Measurements from ENCODE around the gene INCA1. TPM values are rescaled to one million over a fixed set of nuclear protein-coding genes. Genes with fewer than 3 reads are reported as not detected.

The INCA1 gene
- total RNA-seq, 1 donor from 2014 or later = 2.2 TPM

DNA sequence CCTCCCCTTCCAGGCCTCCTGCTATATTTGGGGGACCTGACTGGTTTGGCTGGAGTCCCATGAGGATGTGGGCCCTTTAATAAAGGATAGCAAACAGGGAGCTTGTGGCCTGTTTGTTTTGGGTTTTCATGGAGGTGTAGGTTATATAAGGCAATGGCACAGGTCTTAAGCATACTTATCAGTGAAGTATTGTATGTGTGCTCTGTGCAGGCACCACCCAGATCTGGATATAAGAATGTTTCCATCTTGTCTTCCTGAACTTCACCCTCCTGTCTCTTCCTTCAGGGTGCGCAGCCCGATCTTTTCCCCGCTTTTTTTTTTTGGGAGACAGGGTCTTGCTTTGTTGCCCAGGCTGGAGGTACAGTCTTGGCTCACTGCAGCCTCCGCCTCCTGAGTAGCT lies 27.3 kb upstream of the INCA1 start:
- no peaks in the 10 kb centered on the region for H3K9me3 Mint-ChIP-seq (ENCODE audit: unreplicated experiment)
- no peaks in the 10 kb centered on the region for H3K4me1 Mint-ChIP-seq (ENCODE audit: unreplicated experiment)
- H3K36me3 Mint-ChIP-seq (ENCODE audit: low read depth, unreplicated experiment) = peaks cover 36% of the 10 kb centered on the region
- no peak for DNase-seq (ENCODE audit: low spot score)
- H3K27me3 Mint-ChIP-seq (ENCODE audit: unreplicated experiment) = no peaks in the 10 kb centered on the region
- TF ChIP-seq, protein P1, sequence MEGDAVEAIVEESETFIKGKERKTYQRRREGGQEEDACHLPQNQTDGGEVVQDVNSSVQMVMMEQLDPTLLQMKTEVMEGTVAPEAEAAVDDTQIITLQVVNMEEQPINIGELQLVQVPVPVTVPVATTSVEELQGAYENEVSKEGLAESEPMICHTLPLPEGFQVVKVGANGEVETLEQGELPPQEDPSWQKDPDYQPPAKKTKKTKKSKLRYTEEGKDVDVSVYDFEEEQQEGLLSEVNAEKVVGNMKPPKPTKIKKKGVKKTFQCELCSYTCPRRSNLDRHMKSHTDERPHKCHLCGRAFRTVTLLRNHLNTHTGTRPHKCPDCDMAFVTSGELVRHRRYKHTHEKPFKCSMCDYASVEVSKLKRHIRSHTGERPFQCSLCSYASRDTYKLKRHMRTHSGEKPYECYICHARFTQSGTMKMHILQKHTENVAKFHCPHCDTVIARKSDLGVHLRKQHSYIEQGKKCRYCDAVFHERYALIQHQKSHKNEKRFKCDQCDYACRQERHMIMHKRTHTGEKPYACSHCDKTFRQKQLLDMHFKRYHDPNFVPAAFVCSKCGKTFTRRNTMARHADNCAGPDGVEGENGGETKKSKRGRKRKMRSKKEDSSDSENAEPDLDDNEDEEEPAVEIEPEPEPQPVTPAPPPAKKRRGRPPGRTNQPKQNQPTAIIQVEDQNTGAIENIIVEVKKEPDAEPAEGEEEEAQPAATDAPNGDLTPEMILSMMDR (IDR thresholded peaks at IDR 0.05; ENCODE audit: unreplicated experiment) = no peak
- H3K4me3 Mint-ChIP-seq (ENCODE audit: unreplicated experiment) = peak overlapping the region; percentile 56
- no peak overlapping the region for H3K27ac Mint-ChIP-seq (ENCODE audit: unreplicated experiment)

DNA sequence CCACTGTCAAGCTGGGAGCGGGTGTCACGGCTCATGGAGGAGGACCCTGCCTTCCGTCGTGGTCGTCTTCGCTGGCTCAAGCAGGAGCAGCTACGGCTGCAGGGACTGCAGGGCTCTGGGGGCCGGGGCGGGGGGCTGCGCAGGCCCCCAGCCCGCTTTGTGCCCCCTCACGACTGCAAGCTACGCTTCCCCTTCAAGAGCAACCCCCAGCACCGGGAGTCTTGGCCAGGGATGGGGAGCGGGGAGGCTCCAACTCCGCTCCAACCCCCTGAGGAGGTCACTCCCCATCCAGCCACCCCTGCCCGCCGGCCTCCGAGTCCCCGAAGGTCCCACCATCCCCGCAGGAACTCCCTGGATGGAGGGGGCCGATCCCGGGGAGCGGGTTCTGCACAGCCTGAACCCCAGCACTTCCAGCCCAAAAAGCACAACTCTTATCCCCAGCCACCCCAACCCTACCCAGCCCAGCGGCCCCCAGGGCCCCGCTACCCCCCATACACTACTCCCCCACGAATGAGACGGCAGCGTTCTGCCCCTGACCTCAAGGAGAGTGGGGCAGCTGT lies 26.3 kb upstream of the INCA1 start:
- TF ChIP-seq, protein P1 (IDR thresholded peaks at IDR 0.05; ENCODE audit: unreplicated experiment) = no peak
- H3K27ac Mint-ChIP-seq (ENCODE audit: unreplicated experiment) = no peak overlapping the region
- no peak overlapping the region for H3K4me3 Mint-ChIP-seq (ENCODE audit: unreplicated experiment)
- H3K27me3 Mint-ChIP-seq (ENCODE audit: unreplicated experiment) = no peaks in the 10 kb centered on the region
- DNase-seq (ENCODE audit: low spot score) = no peak
- H3K9me3 Mint-ChIP-seq (ENCODE audit: unreplicated experiment) = no peaks in the 10 kb centered on the region
- H3K36me3 Mint-ChIP-seq (ENCODE audit: low read depth, unreplicated experiment) = peaks cover 42% of the 10 kb centered on the region
- peaks cover 3% of the 10 kb centered on the region for H3K4me1 Mint-ChIP-seq (ENCODE audit: unreplicated experiment)

- Mint-ChIP-seq H3K4me3 (ENCODE audit: unreplicated experiment) (no peak overlapping the region), H3K36me3 (ENCODE audit: low read depth, unreplicated experiment) (peaks cover 42% of the 10 kb centered on the region), H3K27me3 (ENCODE audit: unreplicated experiment) (no peaks in the 10 kb centered on the region), H3K4me1 (ENCODE audit: unreplicated experiment) (peaks cover 3% of the 10 kb centered on the region), H3K9me3 (ENCODE audit: unreplicated experiment) (no peaks in the 10 kb centered on the region), H3K27ac (ENCODE audit: unreplicated experiment) (no peak overlapping the region)
- TF ChIP-seq, protein P1 (IDR thresholded peaks at IDR 0.05; ENCODE audit: unreplicated experiment) = no peak
- no peak for DNase-seq (ENCODE audit: low spot score)
These were observed 24.9 kb upstream of the INCA1 start for GRCh38 chr17:5022171-5022711.

GRCh38 chr17:5020502-5021023 lies 23.2 kb upstream of the INCA1 start:
- TF ChIP-seq, protein P1 (IDR thresholded peaks at IDR 0.05; ENCODE audit: unreplicated experiment) = no peak
- DNase-seq (ENCODE audit: low spot score) = no peak
- Mint-ChIP-seq H3K4me3 (ENCODE audit: unreplicated experiment) (peak overlapping the region; percentile 15), H3K27me3 (ENCODE audit: unreplicated experiment) (no peaks in the 10 kb centered on the region), H3K27ac (ENCODE audit: unreplicated experiment) (peak overlapping the region; percentile 58), H3K9me3 (ENCODE audit: unreplicated experiment) (no peaks in the 10 kb centered on the region), H3K4me1 (ENCODE audit: unreplicated experiment) (peaks cover 3% of the 10 kb centered on the region), H3K36me3 (ENCODE audit: low read depth, unreplicated experiment) (peaks cover 49% of the 10 kb centered on the region)

- DNase-seq (ENCODE audit: low spot score) = no peak
- H3K9me3 Mint-ChIP-seq (ENCODE audit: unreplicated experiment) = no peaks in the 10 kb centered on the region
- H3K4me3 Mint-ChIP-seq (ENCODE audit: unreplicated experiment) = peak overlapping the region; percentile 82
- peaks cover 3% of the 10 kb centered on the region for H3K27me3 Mint-ChIP-seq (ENCODE audit: unreplicated experiment)
- peaks cover 3% of the 10 kb centered on the region for H3K4me1 Mint-ChIP-seq (ENCODE audit: unreplicated experiment)
- TF ChIP-seq, protein P1 (IDR thresholded peaks at IDR 0.05; ENCODE audit: unreplicated experiment) = no peak
- H3K27ac Mint-ChIP-seq (ENCODE audit: unreplicated experiment) = peak overlapping the region; percentile 67
- H3K36me3 Mint-ChIP-seq (ENCODE audit: low read depth, unreplicated experiment) = peaks cover 52% of the 10 kb centered on the region
These were observed 22.2 kb upstream of the INCA1 start for GRCh38 chr17:5019475-5019956.
